Fibroblast of upper back skin (primary cell): ENCODE results near the gene PLEKHA7.
"Not testable (repeated sequence)": the region's sequence is repeated elsewhere in the genome, so short reads cannot be mapped to it uniquely, and the experiment has no call there.

ENCODE experiments used
- DNase-seq: peaks from one replicate; pipeline ENCODE4 v3.0.0-alpha.2; 2013

The PLEKHA7 gene

DNA sequence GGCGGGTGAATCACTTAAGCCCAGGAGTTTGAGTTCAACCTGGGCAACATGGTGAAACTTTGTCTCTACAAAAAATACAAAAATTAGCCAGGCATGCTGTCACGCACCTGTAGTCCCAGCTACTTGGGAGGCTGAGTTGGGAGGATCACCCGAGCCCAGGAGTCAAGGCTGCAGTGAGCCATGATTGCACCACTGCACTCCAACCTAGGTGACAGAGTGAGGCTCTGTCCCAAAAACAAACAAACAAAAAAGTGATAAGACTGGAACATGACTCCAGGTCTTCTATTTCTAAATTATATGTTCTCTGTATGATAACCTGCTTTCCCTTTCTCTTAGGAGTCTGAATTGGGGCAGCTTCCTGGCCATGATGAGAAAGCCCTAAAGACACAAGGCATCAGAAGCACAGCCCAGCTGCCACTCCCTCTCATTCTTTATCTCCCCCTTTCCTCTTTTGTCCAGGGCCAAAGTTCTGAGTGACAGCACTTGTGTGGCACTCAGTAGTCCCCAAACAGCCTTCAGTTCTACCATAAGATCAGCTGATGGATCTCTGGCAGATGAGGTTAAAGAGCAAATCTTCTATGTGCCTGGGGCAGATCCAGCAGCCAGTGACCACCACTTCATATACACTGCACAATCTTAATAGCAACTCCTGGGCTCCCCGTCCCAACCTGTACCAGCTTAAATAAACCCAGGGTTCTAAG, 139.8 kb downstream of the PLEKHA7 start:
- no peak for DNase-seq

DNA sequence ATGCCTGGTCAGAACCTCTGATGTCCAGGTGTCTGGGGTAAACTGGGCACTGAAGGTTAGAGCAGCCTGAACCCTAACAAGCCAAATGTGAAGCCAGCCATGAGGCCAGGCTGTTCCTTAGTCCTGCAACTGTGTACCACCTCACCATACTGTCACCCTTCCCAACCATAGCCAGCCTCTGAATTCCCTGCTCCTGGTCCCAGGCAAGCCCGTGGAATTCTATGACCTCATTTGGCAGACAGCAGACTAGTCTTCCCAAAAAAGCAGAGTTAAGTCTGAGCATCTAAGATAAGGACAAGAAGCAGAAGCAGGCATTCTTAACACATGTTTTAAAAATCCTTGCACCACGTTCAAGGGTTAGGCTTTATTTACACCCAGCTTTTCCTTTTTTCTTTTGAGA, 140.9 kb downstream of the PLEKHA7 start:
- DNase-seq: no peak

DNA sequence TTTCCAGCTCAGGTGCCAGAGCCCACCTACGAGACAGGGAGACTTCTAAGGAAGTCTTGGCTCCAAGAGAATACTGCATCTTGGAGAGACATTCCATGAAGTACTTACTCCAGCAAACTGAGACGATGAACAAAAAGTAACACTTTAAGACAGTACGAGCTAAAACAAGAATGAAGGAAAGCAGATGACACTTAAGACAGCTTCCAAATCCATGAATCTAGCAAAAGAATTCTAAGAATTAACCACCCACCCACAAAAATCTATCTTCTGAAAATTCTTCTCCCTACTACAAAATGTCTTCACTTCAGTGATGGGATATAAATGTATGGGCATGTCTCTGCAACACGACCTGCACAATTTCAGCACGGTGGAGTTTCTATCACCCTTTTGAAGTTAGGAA, 142.8 kb downstream of the PLEKHA7 start:
- DNase-seq: peak; percentile 60

DNA sequence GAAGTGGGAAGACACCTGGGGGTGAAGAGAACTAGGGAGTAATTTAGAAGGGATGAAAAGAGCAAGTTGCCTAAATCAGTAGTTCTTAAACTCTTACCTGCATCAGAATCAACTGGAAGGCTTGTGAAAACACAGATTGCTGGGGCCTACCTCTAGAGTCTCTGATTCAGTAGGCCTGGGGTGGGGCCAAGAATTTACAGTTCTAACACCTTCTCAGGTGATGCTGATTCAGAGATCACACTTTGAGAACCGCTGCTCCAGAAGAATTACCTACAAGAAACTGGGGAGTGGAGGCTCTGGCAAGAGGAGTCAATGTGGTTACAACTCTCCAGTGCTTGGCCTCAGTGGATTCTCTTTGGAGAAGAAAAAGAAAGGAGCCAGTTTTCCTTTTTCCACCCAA, 147.1 kb downstream of the PLEKHA7 start:
- no peak for DNase-seq

DNA sequence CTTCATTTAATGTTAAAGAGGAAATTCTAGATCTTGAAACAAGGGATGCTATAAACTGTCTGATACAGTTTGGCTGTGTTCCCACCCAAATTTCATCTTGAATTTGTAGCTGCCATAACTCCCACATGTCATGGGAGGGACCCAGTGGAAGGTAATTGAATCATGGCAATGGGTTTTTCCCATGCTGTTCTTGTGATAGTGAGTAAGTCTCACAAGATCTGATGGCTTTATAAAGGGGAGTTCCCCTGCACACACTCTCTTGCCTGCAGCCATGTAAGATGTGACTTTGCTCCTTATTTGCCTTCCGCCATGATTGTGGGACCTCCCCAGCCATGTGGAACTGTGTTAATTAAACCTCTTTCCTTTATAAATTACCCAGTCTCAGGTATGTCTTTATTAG, 149.8 kb downstream of the PLEKHA7 start:
- not testable (repeated sequence) for DNase-seq

DNA sequence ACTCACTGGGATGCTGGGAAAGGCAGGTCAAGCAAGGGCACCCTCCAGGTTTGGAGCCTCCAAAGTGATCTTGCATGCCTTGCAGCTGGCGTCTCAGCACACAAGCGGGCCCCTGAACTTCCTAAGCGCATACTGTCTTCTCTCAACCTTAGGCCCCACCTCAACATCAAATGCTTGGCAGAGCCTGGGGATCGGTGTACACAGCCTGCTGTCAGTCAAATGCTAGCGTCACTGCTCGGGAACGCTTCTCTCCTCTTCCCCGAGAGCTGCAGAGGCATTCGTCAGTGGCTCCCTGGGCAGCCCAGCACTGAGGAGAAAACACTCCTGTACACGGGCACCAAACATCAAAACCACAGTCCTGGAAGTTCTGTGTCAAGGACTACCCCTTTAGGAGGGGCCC, 150.8 kb downstream of the PLEKHA7 start:
- peak; percentile 39 for DNase-seq

DNA sequence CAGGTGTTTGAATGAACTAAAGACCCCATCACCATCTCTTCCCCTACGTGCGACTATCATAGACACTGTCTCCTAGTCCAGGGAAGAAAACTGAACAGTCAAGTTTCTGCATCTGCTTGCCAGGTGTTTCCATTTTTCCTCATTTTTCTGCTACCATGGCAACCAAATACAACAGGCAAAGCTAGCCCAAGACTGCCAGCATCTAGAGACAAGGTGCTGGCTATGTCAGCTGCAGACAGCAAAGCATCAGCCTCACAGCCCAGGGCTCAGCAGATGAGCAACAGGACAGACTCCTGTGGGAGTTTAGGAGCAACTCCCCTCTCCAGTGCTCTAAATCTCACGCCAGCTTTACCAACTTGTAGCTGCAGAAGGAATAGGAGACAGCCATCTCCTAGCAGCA, 151.5 kb downstream of the PLEKHA7 start:
- DNase-seq: peak; percentile 17

DNA sequence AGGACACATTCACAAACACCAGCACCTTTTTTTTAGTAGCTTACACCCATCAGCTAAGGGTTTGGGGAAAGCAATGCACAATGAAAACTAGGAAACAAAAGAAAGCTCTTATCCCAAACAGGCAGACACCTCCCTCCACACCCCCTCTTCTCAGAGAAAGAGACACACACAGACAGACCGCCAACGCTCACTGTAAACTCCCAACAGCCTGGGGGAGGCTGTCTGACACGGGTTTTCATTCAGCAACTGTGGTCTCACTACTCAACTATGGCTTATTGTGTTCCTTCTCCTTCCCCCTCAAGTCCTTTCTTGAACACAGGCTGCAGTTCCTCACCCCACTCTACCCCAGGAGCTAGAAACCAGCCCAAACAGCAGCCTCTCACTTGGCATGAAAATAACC, 152.4 kb downstream of the PLEKHA7 start:
- no peak for DNase-seq

DNA sequence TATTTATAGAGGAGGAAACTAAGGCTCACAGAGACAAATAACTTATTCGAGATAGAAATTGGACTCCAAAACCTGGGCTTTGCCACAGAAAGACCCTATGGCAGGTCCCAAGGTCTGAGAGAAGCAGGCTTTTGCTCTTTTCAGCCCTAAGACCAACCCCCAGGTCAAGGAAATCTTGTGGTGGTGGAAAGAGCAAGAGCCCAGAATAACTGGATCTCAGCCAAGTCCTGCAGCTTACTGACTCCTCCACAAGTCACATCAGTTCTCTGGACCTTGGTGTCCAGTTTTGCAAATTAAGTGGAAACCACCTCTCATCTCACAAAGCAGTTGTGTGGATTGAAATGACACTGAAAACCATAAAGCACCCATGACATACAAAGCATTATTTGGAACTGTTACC, 153.6 kb downstream of the PLEKHA7 start:
- peak; percentile 5 for DNase-seq

DNA sequence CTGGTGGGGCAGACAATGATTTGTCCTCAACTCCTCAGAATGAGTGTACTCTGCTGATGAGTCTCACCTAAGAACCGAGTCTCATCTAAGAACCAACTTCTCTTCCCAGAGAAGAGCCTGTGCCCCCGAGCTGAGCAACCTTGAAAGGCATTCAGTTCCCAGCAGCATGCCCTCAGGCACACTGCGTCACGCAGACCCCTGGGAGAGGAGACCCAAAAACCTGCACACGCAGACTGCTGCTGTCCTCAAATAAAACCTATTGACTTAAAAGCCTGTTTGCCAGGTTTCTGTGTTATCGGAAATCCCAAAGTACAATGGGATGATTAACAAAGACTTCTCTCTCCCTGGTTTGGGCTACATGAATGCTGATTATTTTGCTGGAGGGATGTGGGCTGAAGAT, 154.6 kb downstream of the PLEKHA7 start:
- DNase-seq: no peak

DNA sequence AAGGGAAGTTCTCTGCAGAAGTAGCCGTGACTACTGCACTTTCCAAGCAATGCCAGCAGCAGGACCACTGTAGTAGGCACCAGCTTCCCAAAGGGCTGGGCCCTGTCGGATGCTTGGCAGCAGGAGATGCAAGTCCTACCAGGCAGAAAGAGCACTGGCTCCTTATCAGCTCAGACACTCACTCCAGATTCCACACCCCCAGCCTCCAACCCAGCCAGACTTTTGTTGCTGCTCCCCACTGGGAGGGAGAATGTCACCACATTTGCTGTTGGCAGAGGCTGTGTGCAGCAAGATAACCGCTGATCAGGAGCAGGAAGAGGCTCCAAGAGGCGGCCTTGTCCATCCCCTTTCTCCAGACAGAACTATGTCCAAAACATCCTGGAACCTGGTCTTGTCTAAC, 157.0 kb downstream of the PLEKHA7 start:
- DNase-seq: no peak

DNA sequence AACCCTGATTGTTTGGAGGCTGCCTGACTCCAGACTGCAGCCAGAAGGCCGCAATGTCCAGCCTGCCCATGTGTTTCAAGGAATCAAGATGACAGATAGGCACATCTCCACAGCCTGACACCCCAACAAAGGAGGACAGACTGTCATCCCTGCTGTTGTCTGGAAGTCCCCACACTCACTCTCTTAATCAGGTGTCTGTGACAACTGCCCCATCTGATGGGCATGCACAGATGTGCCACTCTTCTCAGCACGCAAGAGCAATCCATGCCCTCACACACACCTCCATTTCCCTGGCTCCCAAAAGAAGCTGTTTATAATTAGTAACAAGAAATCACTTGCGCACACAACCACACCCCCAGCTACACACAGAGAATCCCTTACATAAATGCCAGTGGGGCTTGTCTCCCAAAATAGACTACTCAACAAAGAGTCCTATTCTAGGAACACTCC, 158.2 kb downstream of the PLEKHA7 start:
- no peak for DNase-seq

DNA sequence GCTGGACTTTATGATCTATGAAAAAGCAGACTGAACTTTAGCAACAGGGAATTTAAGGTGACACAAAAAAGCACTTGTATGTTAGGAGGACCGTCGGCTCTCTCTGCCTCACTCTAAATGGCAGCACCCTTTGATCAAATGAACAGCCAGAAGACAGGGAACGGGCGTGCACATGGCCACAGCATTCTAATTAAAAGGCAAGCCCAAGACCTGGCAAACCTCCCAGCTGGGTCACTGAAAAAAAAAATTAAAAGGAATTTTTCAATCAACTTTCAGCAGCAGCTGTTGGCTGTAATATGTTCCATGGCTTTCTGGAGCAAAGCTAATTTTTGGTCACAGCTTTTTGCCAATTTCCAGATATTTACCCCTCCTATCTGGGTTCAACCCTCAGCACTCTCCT, 159.2 kb downstream of the PLEKHA7 start:
- no peak for DNase-seq

DNA sequence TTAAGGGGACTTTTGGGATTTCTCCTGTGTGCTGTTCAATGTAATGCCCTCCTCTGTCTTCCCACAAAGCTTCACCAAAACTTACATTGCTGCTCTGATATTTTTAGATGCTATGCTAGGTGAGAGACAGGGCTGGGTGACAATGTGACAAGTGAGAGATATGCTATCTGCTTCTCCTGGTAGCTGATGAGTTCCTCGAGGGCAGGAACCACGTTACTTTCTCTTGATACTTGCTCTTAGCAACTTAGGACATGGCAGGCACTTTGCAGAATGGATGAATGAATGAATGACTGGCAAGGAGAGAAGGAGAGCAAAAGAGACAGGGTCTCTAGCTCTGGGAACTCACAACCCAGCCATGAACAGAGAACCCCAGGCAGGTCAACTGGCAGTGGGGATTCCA, 160.4 kb downstream of the PLEKHA7 start:
- no peak for DNase-seq

DNA sequence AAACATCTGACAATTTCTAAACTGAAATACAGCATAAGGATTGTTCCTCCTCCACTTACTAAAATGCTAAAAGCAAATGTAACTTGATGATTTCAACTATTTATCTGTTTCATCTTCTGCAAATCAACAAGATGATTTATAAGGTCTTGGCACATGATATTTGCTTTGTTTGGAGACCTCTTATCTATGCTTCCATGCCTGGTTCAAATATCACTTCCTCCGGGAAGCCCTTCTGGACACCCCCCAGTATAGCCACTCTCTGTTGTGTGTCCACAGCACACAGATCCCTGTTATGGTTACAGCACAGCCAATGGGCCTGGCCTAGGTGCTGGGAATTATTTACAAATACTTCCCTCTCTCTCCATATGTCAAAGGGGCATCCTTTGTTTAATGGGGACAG, 160.9 kb downstream of the PLEKHA7 start:
- no peak for DNase-seq

DNA sequence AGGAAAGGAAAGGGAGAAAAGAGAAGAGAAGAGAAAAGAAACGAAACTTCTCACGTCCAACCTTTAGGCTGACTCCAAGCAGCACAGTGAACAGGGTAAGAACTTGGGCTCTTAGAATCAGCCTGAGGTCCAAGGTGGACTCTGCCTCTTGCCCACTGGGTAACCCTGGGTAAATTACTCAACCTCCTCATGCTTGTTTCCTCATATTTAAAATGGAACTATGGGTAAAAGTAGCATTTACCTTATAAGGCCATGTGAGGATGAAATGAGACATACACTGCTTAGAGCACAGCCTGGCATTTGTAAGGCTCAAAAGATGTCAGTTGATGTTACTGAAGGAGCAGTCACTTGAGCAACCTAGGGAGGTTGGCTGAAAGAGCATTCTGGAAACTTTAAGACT, 167.9 kb downstream of the PLEKHA7 start:
- DNase-seq: no peak

DNA sequence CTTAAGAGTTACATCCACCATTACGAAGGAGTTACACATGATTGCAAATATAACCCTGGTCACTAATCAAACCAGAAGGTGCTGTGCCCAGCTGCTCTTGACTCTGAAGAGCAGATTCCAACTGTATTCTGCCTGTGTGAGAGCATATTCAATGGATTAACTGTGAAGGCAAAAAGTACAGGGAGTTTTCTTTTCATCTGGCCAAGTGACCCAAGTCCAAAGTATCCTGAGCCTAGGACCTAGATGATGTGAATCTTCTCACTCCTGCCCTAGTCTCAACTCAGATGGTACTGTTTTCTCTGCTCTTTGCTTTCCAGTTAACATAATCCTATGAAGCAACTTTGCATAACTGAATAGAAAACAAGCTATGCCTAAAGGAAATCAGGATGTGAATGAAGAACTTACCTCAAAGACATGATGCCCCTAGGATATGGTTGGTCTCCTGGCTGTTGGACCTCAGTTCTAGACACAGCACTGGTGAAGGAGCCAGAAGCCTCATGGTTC, 169.9 kb downstream of the PLEKHA7 start:
- DNase-seq: no peak

DNA sequence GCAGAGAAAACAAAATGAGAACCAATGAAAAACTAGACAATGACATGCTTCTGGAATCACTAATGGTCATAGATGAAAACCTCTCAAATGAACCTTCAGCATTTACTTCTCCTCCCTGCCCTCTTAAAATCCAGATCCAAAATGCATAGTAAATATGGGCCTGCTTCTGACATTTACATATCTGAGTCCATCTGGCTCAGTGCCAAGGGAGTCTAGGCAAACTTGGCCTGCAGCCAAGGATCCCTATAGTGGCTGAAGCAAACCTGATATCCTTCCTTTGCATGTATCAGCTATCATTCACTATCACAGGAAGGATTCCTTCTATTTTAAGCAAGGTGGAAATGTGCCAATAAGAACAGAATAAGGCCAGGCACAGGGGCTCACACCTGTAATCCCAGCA, 170.9 kb downstream of the PLEKHA7 start:
- no peak for DNase-seq

DNA sequence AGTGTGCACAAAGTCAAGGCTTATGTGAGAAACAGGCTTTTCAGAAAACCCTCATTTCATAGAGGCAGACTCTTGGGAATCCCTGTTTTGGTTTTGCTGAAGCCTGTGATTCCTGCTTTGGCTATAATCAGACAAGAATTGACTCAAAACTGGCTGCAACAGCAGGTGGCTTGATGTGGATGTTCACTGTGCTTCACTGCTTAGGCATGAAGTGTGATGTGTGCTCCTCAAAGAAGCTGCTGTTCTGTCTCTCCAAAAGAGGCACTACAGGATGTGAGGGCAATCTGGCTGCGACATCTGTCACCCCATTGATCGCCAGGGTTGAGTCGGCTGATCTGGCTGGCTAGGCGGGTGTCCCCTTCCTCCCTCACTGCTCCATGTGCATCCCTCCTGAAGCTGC, 172.2 kb downstream of the PLEKHA7 start:
- DNase-seq: no peak

DNA sequence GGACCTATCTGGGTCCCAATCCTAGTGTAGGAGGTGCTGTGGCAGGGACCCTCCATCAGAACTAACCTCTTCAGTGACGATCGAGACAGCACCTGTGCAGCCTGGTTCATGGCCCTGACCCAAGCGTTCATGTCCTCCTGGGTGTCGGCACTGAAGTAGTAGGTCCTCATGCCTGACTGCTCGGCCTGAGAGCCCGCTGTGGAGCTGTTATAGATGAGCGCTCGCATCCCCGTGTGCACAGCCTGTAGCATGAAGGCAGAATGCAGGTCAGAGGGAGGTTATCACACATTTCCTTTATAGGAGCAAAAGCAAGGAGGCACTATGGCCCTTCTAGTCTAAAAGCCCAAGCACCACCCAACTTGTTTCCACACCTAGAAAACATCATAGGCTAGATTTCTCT, 172.7 kb downstream of the PLEKHA7 start:
- no peak for DNase-seq

DNA sequence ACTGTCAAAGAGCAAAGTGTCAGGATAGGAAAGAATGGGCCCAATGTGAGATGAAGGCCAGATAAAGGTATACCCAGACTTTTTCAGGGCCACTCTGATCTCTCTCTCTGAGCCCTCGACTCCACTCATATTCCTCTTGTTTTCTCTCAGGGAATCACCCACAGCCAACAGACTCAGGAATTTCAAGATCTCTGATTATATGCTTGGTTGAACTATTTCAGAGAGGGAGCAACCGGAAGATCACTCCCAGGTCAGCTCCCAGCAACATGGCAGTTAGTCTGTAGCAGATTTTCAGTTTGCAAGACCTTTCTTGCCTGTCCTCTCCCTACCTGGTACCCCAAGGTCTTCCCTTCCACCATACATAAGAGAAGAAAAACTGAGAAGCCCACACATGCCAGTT, 173.3 kb downstream of the PLEKHA7 start:
- DNase-seq: no peak

DNA sequence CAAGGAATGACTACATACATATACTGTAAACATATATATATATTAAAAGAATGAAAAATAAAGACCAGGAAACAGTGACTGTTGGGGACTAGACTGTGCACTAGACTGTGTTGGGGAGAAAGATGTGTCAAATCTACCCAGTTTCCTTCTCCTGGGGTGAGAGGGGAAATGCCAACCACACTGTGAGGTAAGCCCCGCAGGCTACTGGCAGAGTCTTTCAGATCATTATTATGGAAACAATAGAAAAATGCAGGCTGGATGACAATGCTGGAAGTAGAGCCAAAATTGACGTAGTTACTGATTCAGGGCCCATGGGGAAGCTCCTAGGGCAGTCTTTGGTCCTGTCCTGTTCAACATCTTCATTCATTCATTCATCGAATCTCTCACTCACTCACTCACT, 174.4 kb downstream of the PLEKHA7 start:
- no peak for DNase-seq

DNA sequence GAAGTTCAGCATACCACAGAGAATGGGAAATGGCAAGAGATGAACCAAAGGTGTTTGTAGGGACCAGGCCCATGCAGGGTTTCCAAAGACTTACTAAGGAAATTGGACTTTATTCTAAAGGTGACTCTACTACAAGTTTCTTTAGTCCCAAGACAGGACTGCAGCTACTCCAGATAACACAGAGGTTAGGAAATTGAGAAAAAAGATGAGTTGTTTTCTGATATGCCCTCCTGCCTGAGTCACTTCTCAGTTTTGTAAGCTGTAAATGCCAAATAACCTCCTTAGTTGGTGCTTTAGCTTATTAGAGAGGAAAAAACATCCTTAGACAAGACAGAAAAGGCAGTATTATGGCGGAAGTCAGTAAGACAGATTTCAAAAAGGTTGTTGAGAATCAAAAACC, 179.8 kb downstream of the PLEKHA7 start:
- DNase-seq: no peak

DNA sequence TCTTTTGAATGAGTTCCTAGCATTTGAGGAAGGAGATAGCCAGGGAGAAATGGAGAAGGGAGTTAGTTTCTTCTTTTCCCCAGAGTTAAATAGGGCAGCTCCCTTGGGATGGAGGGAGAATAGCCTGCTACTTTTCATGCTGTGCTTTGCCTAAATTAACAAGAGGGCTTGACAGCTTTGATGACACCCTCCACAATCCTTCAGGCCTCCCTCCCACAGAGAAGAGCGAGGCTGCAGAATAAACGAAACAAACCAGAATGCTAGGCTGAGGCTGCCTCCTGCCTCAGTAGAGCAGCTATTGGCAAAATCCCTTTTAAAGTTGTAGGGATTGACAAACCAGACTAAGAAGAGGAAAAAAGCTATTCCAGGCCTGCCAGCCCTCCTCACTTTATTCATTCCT, 181.2 kb downstream of the PLEKHA7 start:
- DNase-seq: no peak

DNA sequence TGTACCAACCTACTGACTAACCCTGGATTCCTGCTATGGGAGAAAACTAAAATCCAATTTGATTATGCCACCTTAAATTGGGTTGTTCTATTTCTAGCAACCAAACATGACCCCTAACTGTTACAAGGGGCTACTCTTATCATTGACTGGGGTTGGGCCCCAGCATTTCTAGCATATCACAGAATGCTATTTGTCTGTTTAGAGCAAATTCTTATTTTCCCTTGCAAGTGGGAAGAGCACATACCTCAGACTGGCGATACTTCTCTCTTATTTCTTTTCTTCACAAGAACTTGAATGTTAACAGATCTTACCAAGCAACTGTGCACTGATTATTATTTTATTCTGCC, 182.0 kb downstream of the PLEKHA7 start:
- DNase-seq: no peak
